ENCODE results near the gene ELFN1.

ELFN1 gene

DNA sequence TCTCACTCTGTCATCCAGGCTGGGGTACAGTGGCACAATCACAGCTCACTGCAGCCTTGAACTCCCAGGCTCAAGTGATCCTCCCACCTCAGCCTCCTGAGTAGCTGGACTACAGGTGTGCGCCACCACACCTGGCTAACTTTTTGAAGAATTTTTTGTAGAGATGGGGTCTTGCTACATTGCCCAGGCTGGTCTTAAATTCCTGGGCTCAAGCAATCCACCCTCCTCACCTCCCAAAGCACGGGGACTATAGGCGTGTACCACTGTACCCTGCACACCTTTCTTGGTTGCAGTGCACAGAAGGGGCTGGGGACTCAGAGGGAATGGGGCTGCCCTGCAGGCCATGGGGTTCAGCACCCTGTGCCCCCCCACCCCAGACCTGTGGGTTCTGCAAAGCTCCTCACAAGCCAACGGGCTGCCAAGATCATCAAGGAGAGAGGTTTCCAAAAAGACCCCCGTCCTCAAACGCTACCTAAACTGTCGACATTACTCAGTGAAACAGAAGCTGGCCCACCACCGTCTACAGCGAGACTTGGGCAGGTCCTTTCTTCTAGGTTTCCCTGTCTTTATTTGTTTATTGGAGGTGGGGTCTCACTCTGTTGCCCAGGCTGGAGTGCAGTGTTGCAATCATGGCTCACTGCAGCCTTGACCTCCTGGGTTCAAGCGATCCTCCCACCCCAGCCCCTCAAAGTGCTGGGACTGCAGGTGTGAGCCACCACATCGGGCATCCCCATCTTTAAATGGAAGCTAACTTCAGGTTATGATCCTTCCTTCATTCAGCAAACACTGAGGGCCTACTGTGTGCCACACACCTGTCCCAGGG is 26.6 kb upstream of the ELFN1 start:
- DNase-seq: no peak

DNA sequence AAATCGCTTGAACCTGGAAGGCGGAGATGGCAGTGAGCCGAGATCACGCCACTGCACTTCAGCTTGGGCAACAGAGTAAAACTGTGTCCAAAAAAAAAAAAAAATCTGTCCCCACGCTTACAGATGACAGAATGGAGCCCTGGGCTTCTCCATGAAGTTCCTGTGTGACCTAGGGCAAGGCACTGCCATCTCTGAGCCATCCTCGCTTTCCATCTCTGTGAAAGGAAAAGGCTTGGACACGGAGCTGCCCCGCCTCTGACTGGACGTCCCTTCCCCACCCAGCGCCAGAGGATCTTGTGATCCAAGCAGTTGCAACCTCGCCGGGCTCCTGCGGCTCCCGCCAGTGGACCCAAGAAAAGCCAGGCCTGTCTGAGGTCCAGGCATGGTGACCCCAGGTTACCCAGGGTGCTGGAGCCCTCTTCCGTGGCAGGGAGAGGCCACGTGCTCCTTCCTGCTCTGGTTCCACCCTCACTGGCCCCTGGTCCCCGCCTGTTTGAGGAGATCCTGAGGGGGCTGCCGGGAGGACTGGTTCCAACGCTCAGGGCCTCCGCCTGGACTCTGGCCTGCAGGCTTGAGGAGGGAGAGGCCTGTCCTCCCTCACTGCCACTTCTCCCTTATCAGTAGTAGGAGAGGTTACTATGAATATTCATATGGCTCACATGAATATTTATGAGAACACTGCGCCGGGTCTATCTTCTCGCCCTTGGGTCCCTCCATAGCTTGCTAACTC is 25.6 kb upstream of the ELFN1 start:
- DNase-seq: no peak

DNA sequence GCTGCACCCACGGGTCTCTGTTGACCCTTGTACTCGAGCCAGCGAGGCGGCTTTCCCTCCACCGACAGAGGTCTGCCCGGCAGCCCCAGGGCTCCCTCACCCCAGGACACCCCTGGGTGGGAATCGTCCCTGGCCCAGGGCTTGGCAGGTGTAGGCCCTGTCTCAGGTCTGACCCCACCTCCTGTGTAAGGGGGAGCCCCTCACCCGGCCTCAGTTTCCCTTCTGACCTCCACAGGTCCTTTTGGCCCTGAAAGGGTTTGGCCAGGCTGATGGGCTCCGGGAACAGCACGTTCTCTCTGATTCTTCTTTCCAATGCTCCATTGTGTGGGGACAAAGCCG is 25.0 kb upstream of the ELFN1 start:
- DNase-seq: no peak

DNA sequence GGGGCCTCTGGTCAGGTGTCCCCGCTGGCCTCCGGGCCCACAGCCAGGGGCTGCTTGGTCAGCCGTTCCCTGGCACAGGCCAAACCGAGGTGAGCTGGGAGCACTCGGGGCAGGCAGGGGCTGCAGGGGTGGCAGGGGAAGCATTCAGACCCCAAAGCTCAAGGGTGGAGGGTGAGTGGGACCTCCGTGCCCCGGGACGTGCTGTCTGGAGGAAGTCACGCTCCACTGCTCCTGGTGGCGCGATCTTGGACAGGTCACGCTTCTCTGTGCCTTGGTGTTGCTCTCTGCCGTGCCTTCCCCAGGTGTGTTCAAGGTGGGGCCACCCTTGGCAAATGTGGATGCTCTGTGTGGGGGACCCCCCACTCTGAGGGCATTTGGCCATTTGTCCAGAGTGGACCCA is 24.6 kb upstream of the ELFN1 start:
- no peak for DNase-seq

DNA sequence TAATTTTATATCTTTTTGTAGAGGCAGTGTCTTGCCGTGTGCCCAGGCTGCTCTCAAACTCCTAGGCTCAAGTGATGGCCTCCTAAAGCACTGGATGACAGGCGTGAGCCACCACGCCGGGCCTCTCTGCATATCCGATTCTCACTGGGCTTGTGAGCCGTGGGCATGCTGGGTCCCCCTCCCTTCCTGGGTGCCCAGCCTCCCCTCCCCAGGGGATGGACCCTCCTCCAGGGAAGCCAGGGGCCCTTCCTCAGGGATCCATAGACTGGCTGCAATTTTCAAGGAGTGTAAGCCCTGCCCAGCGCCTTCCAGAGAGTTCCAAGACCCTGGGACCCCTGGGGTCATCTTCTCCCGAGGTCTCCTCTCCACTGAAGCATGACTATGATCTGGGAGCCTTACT is 23.7 kb upstream of the ELFN1 start:
- DNase-seq: no peak

DNA sequence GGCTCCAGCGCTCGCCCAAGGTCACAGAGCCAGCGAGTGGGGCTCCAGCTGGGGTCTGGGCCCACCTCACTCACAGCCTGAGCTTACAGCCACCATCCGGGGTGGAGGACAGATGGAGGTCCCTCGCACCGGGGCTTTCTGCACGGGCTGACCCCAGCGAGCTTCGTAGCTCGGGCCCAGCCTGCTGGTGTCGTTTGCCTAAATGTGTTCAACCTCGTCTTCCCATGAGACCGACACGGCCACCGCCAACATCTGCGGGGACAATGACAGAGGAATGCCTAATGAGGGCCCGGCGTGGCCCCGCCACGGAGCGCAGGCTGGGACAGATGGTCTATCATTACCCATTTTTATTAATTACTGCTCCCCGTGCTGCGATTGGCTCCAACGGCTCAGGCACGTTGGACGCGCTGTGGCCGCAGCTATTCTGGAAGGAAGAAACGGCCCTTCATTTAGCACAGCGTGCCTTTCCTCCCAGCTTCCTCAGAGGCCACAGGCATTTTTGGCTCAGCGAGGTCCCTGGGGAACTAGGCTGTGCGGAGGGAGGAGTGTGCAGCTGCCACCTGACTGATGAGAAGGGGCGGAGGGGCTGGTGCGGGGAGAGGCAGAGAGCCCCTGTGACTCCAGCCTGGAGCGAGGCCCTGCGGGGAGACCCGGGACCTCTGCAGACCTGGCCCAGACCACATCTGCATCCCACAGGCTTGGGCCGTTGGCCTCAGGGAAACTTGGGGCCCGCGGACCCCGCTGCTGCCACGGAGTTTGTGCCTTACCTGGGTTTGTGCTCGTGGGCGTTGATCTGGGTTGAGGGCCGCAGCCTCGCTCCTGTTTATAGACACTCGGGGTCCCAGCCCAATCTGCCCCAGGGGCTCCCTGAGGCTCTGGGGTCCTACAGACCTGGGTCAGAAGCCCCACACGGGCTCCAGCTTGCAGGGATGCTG is 22.9 kb upstream of the ELFN1 start:
- DNase-seq: no peak

DNA sequence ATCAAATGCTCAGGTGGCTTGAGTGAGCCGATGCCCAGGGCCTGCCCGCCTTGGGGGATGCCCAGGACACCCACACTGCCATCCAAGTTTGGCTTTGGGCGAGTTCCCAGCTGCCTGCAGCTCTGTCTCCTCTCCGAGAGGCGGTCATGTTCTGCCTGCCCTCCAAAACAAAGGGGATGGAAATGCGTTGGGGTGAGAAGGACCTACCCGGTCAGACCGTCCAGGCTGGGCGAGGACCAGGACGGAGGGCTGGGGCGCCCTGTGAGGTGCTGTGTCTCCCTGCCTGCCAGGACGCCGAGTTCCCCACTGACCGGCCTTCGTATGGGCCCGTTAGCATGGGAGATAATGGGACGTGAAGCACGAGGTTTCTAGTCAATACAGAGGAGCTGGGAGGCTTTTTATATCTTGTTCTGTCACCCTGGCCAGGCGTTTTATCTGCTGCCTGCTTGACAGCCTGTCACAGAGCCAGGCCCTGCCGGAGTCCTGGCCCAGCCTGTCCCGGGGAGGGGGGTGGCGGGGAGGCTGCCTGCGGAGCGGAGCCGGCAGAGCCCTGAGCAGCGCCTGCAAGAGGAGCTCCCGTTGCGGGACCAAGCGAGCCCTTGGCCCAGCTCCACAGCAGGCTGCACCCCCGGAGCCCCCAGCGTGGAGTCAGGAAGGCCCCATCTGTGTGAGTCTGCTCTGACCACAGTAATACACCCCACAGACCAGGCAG is 22.0 kb upstream of the ELFN1 start:
- no peak for DNase-seq

DNA sequence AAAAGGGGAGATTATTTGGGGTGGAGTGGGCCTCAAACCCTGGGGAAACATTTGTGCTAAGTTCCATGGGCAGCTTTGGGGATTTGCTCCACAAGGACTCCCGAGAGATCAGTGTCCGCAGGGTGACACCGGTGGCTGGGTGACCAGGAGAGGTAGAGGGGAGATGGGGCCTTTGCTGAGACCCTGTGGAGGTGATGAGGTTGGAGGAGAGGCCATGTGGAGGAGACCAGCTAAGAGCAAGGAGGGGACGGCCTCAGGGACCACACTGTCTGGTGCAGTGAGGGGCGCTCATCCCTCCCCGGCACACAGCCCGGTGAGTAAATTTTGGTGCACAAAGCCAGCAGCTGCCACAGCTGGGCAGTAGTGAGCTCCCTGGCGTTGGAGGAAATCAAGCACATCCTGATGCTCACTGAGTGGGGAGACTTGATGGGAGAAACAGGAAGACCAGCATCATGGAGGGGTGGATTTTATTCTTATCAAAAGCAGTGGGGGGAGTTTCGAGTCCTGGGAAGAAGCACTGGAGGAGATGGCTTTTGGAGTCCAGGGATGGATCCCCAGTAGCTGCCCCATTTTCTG is 20.2 kb upstream of the ELFN1 start:
- DNase-seq: no peak

DNA sequence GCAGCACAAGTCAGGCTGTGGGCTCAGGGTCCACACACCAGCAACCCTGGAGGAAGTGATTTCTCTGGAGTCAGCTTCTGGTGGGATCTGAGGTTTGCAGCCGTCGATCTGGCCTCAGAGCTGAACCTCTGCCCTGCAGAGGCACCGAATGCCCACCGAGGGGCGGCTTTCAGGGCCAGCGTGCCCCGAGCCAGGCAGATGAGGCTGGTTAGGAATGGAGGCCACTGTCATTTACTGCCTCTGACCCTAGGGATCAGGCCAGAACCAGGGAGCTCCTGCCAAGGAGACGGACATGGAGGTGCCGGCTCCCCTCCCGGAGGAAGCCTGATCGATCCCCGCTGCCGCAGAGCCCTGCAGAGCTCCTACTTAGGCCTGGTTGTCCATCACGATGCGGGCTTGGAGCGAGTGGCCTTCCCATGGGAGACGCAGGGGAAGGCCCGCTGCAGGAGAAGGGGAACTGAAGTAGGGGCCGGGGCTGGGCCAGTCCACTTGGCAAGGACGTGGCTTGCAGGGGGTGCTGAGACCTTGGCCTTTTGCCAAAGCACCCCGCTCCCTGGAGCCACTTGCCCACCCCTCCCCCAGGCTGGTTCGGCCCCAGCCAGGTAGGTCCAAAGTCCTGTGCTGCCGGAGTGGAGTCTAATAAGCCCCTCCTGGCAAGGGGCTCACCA is 19.6 kb upstream of the ELFN1 start:
- no peak for DNase-seq

DNA sequence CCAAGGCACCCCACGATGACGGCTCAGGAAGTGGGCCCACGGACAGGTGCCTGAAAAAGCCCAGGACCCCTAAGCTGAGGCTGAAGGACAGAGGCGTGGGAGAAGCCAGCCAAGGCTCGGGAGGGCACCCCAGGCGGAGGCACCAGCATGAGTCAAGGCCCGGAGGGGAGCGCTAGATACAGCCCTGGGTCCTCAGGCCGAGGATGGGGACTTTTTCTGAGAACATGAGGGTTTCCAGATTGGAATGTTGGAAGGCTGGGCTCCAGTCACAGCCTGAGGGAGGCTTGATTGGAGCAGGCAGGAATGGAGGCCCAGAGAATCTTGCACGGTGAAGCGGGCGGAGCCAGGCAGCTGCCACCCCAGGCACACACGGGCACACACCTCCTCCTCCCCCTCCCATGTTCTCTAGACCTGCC is 19.0 kb upstream of the ELFN1 start:
- DNase-seq: no peak

DNA sequence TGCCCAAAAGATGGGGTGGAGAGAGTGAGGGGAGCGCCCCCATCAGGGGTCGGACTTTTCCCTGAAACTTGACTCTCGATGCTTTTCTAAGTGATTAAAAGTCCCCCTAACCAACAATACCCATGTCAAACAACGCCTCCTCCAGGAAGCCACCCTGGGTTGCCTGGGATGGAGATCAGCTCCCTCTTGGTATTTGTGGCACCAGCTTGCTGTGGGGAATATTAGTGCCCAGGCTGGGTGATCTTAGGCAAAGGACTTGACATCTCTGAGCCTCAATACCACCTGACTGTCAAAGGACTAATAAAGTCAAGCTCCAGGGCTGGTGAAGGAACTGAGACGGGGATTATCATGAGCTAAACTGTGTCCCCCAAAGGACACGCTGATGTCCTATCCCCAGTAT is 18.2 kb upstream of the ELFN1 start:
- DNase-seq: no peak

DNA sequence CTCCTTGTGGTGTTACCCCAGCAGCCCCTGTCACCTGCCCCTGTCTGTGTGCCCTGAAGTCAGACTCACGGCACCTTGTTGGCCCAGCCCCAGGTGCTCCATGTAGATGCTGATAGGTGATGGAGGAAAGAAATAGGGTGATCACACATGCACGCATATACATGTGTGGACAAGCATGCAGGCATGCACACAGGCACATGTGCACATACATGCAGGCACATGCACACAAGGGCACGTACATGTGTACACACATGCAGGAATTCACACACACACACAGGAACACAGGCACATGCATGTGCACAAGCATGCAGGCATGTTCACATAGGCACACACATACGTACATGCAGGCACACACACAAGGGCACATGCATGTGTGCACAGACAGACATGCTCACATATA is 16.6 kb upstream of the ELFN1 start:
- no peak for DNase-seq

DNA sequence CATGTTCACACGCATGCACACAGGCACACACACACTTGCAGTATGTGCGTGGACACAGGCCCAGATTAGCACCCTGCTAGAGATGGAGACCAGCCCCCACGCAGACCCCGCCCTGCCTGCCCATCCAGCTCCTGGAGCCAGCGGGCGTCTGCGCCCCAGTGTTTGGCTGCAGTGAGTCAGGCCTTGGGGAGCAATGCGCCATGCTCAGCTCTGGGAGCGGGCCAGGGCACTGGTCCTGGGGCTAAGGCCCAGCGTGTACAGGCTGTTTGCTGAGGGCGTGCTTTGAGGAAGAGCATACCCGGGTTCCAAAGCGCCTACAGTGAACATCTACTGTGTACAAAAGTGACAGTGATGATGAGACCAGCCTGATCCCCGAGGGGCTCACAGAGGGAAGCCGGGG is 16.0 kb upstream of the ELFN1 start:
- no peak for DNase-seq

DNA sequence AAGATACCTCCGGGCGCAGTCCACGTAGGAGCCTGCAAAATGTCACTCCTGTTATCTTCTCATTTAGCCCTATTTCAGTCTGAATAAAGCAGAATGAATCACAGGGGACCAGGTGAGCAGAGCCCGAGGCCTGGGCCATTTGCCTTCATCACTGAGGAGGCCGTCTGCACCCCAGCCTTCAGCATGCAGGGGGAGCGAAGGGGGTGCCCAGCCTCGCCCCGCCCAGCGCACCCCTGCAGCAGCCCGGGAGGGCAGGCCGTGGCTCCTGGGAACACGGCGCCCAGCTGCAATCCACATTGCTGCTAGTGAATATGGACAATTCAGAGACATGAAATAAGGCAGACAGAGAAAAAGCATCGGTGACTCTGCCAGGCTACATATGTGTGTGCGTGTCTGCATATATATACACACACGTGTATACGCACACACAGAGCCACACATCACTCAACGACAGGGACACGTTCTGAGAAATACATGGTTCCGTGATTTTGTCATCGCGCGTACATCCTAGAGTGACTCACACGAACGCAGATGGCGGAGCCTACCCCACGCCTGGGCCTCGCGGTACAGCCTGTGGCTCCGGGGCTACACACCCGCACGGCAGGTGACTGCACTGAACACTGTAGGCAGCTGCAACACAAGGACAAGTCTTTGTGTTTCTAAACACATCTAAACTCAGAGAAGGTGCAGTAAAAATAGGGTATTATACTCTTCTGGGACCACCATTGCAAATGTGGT is 15.2 kb upstream of the ELFN1 start:
- DNase-seq: no peak

DNA sequence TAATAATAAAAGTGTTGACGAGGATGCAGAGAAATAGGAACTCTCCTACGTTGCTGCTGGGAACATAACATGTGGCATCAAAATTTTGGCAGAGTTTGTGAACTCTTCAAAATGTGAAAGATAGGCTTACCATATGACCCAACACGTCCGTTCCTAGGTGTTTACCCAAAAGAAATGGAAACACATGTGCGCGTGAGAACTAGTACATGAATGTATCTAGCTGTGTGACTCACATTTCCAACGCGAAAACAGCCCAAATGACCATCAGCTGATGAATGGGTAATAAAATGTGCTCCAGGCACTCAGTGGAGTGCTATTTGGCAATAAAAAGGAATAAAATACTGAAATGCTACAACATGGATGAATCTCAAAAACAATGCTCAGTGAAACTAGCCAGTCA is 10.4 kb upstream of the ELFN1 start:
- no peak for DNase-seq

DNA sequence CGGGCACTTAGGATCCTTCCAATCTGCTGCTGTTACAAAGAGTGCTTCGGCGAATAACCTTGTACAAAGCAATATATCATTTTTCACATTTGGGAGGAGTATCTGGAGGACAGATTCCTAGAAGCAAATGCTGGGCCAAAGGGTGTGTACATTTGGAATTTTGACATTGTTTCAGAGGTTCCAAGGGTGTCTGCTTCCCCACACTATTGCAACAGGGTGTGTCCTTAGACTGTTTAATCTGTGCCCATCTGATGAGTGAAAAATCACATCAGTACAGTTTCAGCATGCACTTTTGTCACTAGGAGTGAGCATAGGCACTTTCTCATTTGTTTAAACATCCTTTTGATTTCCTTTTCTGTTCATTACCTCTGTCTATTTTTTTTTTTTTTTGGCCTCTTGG is 8.6 kb upstream of the ELFN1 start:
- no peak for DNase-seq

DNA sequence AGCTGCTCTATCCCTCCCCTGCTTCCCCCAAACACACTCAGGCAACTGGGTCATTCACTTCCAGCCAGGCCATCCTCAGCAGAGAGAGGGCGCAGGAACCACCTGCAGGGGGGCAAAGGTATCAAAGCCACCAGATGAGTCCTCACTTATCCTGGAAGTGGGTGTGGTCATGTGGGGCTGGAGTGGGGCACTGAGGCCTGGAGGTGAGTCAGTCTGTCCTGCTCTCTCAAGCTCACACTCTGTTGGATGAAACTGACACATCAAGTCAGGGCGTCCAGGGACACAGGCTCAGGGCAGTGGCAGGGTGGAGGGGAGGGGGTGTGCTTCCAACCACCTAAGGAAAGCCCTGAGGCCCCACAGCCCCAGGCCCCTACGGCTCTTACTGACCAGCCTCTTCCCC is 8.0 kb upstream of the ELFN1 start:
- DNase-seq: no peak

DNA sequence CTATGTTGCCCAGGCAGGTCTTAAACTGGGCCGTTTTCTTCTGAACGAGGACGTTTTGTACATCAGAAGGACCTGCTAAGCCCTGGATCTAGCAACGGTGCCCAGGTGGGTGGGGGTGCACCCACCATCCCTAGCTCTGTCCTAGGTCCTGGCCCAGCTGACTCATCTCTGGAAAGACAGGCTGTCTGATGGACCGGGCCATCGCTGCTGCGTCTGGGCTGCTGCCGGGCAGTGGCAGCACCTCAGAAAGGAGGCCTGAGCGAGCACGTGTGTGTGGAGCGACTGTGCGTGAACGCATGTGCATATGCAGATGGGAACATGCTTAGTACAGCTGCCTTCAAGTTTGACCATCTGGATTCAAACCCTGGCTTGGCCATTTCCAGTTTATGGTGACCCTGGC is 7.3 kb upstream of the ELFN1 start:
- DNase-seq: no peak

DNA sequence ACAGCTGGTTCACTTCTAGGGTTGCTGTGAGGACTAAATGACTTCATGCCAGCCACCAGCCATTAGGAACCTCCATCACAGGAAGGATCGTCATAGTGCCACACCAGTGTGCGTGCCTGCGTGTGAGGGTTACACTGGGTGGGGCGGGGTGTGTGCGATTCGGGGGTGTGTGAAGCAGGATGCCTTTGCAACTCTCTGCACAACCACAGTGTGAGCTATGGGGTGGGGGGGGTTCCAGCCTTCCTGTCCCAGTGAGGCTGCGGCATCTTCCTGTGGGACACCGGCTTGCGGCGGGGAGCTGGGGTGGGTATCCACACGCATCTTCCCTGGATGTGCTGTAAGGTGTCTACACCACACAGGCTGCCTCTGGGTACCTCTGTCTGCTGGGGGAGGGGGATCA is 6.9 kb upstream of the ELFN1 start:
- DNase-seq: no peak

DNA sequence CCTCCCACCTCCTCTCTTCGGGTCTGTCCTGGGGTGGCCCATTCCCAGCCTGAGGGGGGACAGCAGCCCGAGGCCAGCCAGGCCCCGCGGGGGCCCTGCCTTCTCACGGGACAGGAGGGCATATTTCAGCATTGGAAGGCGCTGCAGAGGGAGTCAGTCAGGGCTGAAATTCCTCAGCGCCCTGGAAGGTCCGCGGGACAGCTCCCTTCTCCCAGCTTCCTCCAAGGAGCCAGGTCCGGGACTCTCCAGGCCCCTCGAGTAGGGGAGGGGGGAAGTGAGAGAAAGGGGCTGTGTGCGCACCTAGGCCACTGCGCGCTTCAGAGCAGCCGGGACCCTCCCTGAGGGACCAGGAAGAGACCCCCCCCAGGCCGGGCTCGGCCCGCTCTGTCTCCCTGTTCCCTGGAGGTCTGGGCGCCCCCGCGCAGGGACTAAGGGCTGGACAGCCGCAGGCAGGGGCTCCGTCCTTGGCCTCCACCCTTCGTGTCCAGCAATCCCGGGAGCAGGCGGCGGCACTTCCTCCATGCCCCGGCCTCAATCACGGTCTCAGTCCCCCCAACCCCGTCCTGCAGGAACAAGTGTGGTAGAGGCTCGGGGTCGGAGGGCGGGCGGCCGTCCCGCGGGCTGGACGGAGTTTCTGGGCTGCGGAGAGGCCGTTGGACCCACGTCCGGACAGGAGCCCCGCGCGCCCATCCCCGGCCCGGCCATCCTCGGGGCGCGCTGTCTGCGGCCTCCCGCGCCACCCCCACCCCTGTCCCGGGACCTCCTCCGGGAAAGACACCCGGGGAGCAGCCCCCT is 6.0 kb upstream of the ELFN1 start:
- DNase-seq: no peak
